IPS DF 19.7 (cell line): ENCODE data around the gene AHSG.
"Not testable (repeated sequence)": the region's sequence is repeated elsewhere in the genome, so short reads cannot be mapped to it uniquely, and the experiment has no call there.

ENCODE experiments used
- DNase-seq: peaks from one replicate; pipeline ENCODE4 v3.0.0-alpha.2; 2013; ENCODE audit warnings: low read depth, low spot score

AHSG gene

GRCh38 chr3:186617036-186617946 lies 4.4 kb downstream of the AHSG start:
- DNase-seq: no peak

GRCh38 chr3:186618318-186618938 lies 5.6 kb downstream of the AHSG start:
- DNase-seq: no peak

- no peak for DNase-seq
These were observed 6.9 kb downstream of the AHSG start for GRCh38 chr3:186619787-186620212.

- no peak for DNase-seq
These were observed 7.6 kb downstream of the AHSG start for GRCh38 chr3:186620213-186621092.

GRCh38 chr3:186621894-186622650 lies 9.2 kb downstream of the AHSG start:
- DNase-seq: no peak

- no peak for DNase-seq
These were observed 9.9 kb downstream of the AHSG start for GRCh38 chr3:186622651-186623310.

GRCh38 chr3:186624598-186624997 lies 11.7 kb downstream of the AHSG start:
- no peak for DNase-seq

GRCh38 chr3:186625600-186626042 lies 12.8 kb downstream of the AHSG start:
- no peak for DNase-seq

GRCh38 chr3:186626254-186626847 lies 13.5 kb downstream of the AHSG start:
- DNase-seq: no peak

- no peak for DNase-seq
These were observed 15.1 kb downstream of the AHSG start for GRCh38 chr3:186627852-186628414.

GRCh38 chr3:186628756-186629155 lies 15.9 kb downstream of the AHSG start:
- DNase-seq: no peak

- no peak for DNase-seq
These were observed 18.2 kb downstream of the AHSG start for GRCh38 chr3:186630950-186631641.

GRCh38 chr3:186633481-186633880 lies 20.6 kb downstream of the AHSG start:
- DNase-seq: no peak

GRCh38 chr3:186634207-186634606 lies 21.3 kb downstream of the AHSG start:
- not testable (repeated sequence) for DNase-seq

- no peak for DNase-seq
These were observed 22.7 kb downstream of the AHSG start for GRCh38 chr3:186635532-186635931.

GRCh38 chr3:186636536-186636935 lies 23.7 kb downstream of the AHSG start:
- DNase-seq: no peak

- DNase-seq: no peak
These were observed 24.8 kb downstream of the AHSG start for GRCh38 chr3:186637686-186638085.

- DNase-seq: no peak
These were observed 25.4 kb downstream of the AHSG start for GRCh38 chr3:186638259-186638658.

GRCh38 chr3:186639778-186640472 lies 27.1 kb downstream of the AHSG start, which contains the start of gene FETUB:
Gene FETUB (plus strand): TSS chr3:186640399. CDS start chr3:186640461, 62 bp downstream.
- no peak for DNase-seq
